ENCODE data around the gene GSKIP.

GSKIP gene

DNA sequence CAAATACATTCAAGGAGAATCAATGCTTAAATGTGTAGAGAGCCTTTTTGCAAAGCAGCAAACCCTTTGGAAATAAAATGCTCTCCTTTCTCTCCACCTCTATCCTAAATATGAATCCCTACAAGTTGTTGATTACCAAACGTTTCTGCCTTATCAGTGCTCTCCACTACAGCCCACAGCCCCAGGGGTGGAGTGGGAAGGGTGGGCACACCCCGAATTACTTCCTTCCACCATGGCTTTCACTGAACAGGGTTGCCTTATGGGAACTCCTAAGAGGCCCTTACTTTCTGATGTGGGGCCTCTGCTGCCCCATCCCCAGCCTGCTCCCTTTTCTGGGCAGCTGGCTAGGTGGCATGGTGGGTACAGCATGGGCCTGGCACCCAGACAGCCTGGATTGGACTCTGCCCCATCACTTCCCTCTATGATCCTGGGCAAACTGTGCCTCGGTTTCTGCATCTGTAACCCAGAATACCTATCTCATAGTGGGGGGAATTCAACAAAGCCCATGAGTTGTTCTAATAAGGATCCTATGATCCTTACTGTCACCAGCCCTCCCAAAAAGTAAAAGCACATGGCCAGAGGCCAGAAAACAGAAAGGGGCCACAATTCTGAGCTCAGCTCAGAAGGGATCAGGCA lies 44.7 kb downstream of the GSKIP start:
- Histone ChIP-seq H3K79me2 (ENCODE audit: insufficient read depth, low read depth) (no peaks in the 10 kb centered on the region), H2AFZ (ENCODE audit: low read depth) (no peak overlapping the region), H4K20me1 (ENCODE audit: insufficient read depth) (no peaks in the 10 kb centered on the region), H3K4me1 (ENCODE audit: low read depth, poor library complexity, severe bottlenecking) (no peaks in the 10 kb centered on the region), H3K4me3 (IDR thresholded peaks at IDR 0.05; ENCODE audit: insufficient read depth, low read depth, low read length) (no peak overlapping the region), H3K9ac (no peak overlapping the region), H3K27me3 (ENCODE audit: insufficient read depth, low read depth) (no peaks in the 10 kb centered on the region), H3K4me2 (no peak overlapping the region), H3K36me3 (ENCODE audit: insufficient read depth) (no peaks in the 10 kb centered on the region), H3K27ac (no peak overlapping the region)
- TF ChIP-seq, protein P1, sequence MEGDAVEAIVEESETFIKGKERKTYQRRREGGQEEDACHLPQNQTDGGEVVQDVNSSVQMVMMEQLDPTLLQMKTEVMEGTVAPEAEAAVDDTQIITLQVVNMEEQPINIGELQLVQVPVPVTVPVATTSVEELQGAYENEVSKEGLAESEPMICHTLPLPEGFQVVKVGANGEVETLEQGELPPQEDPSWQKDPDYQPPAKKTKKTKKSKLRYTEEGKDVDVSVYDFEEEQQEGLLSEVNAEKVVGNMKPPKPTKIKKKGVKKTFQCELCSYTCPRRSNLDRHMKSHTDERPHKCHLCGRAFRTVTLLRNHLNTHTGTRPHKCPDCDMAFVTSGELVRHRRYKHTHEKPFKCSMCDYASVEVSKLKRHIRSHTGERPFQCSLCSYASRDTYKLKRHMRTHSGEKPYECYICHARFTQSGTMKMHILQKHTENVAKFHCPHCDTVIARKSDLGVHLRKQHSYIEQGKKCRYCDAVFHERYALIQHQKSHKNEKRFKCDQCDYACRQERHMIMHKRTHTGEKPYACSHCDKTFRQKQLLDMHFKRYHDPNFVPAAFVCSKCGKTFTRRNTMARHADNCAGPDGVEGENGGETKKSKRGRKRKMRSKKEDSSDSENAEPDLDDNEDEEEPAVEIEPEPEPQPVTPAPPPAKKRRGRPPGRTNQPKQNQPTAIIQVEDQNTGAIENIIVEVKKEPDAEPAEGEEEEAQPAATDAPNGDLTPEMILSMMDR (conservative IDR thresholded peaks at IDR 0.05; ENCODE audit: low read depth, low read length), result no peak

DNA sequence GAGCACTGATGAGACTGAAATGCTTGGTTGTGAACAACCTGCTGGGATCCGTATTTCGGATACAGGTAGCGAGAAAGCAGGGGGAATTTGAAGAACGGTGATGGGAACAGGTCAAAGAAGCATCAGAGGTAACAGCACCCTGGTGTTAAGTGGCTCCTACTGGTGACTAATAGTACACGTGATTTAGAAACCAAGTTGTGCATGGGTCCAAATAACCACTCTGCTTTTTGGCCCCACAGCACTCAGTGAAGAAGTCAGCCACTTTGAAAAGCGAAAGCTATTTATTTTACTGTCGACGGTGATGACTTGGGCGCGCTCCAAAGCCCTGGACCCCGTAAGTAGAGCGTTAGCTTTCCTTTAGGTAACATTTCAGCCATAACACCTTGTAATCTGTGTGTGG lies 45.3 kb downstream of the GSKIP start:
- no peaks in the 10 kb centered on the region for H3K4me1 ChIP-seq (ENCODE audit: low read depth, poor library complexity, severe bottlenecking)
- H3K79me2 ChIP-seq (ENCODE audit: insufficient read depth, low read depth), result no peaks in the 10 kb centered on the region
- no peak overlapping the region for H3K27ac ChIP-seq
- no peaks in the 10 kb centered on the region for H4K20me1 ChIP-seq (ENCODE audit: insufficient read depth)
- no peak overlapping the region for H2AFZ ChIP-seq (ENCODE audit: low read depth)
- H3K36me3 ChIP-seq (ENCODE audit: insufficient read depth), result no peaks in the 10 kb centered on the region
- H3K9ac ChIP-seq, result no peak overlapping the region
- no peaks in the 10 kb centered on the region for H3K27me3 ChIP-seq (ENCODE audit: insufficient read depth, low read depth)
- TF ChIP-seq, protein P1 (conservative IDR thresholded peaks at IDR 0.05; ENCODE audit: low read depth, low read length), result no peak
- no peak overlapping the region for H3K4me3 ChIP-seq (IDR thresholded peaks at IDR 0.05; ENCODE audit: insufficient read depth, low read depth, low read length)
- H3K4me2 ChIP-seq, result no peak overlapping the region

DNA sequence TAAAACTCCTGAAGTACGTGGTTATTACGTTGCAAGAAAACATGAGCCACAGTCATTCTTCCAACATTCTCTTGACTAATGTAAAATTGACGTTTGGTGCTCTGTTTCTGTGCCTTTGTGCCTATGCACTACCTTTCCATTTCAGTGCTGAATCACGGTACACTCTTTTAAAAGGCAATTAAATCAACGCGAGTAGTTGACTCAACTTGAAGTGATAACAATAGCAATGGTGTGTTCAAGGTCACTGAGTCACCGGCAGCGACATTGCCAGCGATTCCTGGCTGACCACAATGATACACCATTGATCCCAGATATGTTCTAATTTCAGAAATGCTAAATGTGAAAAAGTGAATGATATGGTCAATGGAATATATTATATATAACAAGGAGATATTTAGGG lies 46.4 kb downstream of the GSKIP start:
- H3K27ac ChIP-seq, result no peak overlapping the region
- no peaks in the 10 kb centered on the region for H3K36me3 ChIP-seq (ENCODE audit: insufficient read depth)
- no peaks in the 10 kb centered on the region for H3K4me1 ChIP-seq (ENCODE audit: low read depth, poor library complexity, severe bottlenecking)
- H3K4me2 ChIP-seq, result no peak overlapping the region
- no peak overlapping the region for H3K9ac ChIP-seq
- no peaks in the 10 kb centered on the region for H4K20me1 ChIP-seq (ENCODE audit: insufficient read depth)
- no peaks in the 10 kb centered on the region for H3K79me2 ChIP-seq (ENCODE audit: insufficient read depth, low read depth)
- TF ChIP-seq, protein P1 (conservative IDR thresholded peaks at IDR 0.05; ENCODE audit: low read depth, low read length), result no peak
- H3K27me3 ChIP-seq (ENCODE audit: insufficient read depth, low read depth), result no peaks in the 10 kb centered on the region
- H2AFZ ChIP-seq (ENCODE audit: low read depth), result no peak overlapping the region
- no peak overlapping the region for H3K4me3 ChIP-seq (IDR thresholded peaks at IDR 0.05; ENCODE audit: insufficient read depth, low read depth, low read length)

DNA sequence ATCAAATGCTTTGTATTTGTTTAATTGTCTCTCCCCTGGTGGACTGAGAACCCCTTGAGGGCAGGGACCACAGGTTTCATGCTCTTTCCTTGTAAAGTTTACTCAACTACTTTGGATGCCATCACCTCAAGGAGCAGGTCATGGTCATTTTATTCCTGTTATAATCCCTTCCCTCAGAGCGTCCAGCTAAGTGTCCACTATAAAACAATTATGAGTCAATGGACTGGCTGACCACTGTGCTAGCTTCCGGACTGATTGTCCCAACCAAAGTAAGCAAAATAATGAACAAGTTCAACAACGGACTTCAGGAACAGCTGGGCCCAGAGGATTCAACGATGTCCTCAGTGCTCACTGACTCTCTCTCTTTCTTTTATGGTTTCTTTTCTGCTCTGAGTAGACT lies 46.8 kb downstream of the GSKIP start:
- TF ChIP-seq, protein P1 (conservative IDR thresholded peaks at IDR 0.05; ENCODE audit: low read depth, low read length), result no peak
- Histone ChIP-seq H3K9ac (no peak overlapping the region), H3K4me2 (no peak overlapping the region)

More for the DNA sequence above, 46.8 kb downstream of the GSKIP start:
- Histone ChIP-seq H3K79me2 (ENCODE audit: insufficient read depth, low read depth) (no peaks in the 10 kb centered on the region), H3K4me3 (IDR thresholded peaks at IDR 0.05; ENCODE audit: insufficient read depth, low read depth, low read length) (no peak overlapping the region), H3K27ac (no peak overlapping the region), H3K36me3 (ENCODE audit: insufficient read depth) (no peaks in the 10 kb centered on the region), H2AFZ (ENCODE audit: low read depth) (no peak overlapping the region), H3K27me3 (ENCODE audit: insufficient read depth, low read depth) (no peaks in the 10 kb centered on the region), H3K4me1 (ENCODE audit: low read depth, poor library complexity, severe bottlenecking) (no peaks in the 10 kb centered on the region), H4K20me1 (ENCODE audit: insufficient read depth) (no peaks in the 10 kb centered on the region)

Data from KMS-11 (cell line).